ENCODE data around the gene ZNF287. TPM values are rescaled to one million over a fixed set of nuclear protein-coding genes. Genes with fewer than 3 reads are reported as not detected.

ZNF287 gene
- total RNA-seq, 1 donor from 2014 or later = 6.7 TPM

GRCh38 chr17:16516594-16517051 lies 52.4 kb downstream of the ZNF287 start:
- peak; percentile 77 for DNase-seq

- DNase-seq = no peak
Measured at GRCh38 chr17:16515933-16516332, 53.1 kb downstream of the ZNF287 start.

GRCh38 chr17:16513873-16514272 lies 55.1 kb downstream of the ZNF287 start:
- no peak for DNase-seq

- DNase-seq = peak; percentile 89
Measured at GRCh38 chr17:16512011-16512410, 57.0 kb downstream of the ZNF287 start.

- peak; percentile 8 for DNase-seq
Measured at GRCh38 chr17:16511593-16511992, 57.4 kb downstream of the ZNF287 start.

- no peak for DNase-seq
Measured at GRCh38 chr17:16507918-16508533, 61.0 kb downstream of the ZNF287 start.

- DNase-seq = no peak
Measured at GRCh38 chr17:16506188-16506587, 62.8 kb downstream of the ZNF287 start.

GRCh38 chr17:16504984-16505383 lies 64.0 kb downstream of the ZNF287 start:
- DNase-seq = no peak

Other genes starting within 250 kb of the ZNF287 start
- gene CENPV, start 215.7 kb downstream of the ZNF287 start, total RNA-seq = 27.2 TPM
- gene UBB, start 188.1 kb downstream of the ZNF287 start, total RNA-seq = 1,134 TPM
- 5.1 TPM for gene TRPV2, start 153.6 kb downstream of the ZNF287 start, total RNA-seq
- gene LRRC75A, start 77.0 kb downstream of the ZNF287 start, total RNA-seq = 6.2 TPM
- 13.0 TPM for gene ZNF624, start 84.6 kb upstream of the ZNF287 start, total RNA-seq
- gene CCDC144A, start 121.0 kb upstream of the ZNF287 start, total RNA-seq = 3.3 TPM